HG03135 (cell line): ENCODE data around the gene SPINT2.
"Not testable (repeated sequence)": the region's sequence is repeated elsewhere in the genome, so short reads cannot be mapped to it uniquely, and the experiment has no call there.

ENCODE experiments used
- ATAC-seq: cut with Tn5 transposase; IDR thresholded peaks from one replicate; pipeline ENCODE4 v1.9.1; 2021; ENCODE audit warnings: mild to moderate bottlenecking, moderate library complexity; ENCODE audit not compliant: unreplicated experiment

The SPINT2 gene

DNA sequence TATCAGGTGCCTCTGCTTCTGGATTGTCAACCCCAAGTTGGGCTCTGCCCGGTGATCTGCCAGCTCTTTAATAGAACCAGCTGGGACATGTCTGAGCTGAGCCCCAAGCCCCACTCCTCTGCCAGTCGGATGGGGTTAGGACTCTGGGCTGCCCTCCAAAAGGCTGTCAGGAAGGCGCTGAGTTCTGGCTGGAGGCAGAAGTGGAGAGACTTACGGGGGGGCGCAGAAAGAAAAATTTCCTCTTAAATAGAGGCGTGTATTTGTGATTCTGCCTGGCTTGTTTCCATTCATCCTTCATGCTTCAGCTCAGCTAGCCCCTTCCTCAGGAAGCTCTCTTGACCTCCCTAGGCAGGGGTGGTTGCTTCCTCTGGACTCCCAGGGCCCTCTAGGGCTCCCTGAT lies 54.3 kb downstream of the SPINT2 start:
- ATAC-seq = no peak

DNA sequence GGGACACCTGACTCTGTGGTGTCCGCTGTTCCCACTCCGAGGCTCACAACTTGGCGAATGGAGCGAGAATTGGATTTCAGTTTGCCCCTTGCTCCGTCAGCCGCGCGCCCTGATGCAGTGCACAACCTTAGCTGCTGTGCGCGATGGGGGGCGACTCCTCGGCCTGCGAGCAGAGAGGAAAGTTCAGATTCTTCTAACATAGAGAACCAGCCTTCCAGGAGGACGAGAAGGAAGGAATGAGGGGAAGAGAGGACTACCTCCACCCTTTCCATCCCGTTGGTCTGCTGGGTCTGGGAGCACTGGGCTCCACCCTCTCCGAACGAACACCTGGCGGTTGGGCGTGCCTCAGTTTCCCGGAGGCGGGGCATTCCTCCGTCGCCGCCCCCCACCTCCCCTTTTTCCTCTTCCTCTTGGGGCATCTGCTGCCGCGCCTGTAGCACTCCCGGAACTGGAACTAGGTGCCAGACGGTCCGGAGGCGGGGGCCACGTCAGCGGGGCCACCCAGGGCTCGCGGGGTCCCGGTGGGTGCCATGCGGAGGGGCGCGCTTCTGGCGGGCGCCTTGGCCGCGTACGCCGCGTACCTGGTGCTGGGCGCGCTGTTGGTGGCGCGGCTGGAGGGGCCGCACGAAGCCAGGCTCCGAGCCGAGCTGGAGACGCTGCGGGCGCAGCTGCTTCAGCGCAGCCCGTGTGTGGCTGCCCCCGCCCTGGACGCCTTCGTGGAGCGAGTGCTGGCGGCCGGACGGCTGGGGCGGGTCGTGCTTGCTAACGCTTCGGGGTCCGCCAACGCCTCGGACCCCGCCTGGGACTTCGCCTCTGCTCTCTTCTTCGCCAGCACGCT lies 55.3 kb downstream of the SPINT2 start, which contains the start of gene KCNK6:
Gene KCNK6 (plus strand): TSS at position 425 of the 838 bp plus-strand sequence. CDS start 106 bp downstream, at position 531.
- ATAC-seq = no peak

DNA sequence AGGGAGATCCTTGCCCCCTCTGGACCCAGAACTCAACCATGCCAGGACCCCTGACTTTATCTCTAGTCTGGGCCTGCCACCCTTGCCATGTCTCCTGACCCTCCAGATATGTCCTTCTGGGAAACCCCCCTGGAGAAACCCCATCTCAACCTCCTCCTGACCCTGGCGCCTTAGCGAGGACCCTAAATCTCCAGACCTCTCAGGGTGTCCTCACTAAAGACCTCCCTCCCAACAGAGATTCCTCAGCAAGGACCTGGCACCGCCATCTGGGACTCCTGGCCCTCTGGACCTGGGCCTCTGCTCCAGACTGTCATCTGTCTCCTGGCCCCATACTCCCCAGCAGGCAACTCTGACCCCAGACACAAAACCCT lies 56.6 kb downstream of the SPINT2 start:
- ATAC-seq = no peak

DNA sequence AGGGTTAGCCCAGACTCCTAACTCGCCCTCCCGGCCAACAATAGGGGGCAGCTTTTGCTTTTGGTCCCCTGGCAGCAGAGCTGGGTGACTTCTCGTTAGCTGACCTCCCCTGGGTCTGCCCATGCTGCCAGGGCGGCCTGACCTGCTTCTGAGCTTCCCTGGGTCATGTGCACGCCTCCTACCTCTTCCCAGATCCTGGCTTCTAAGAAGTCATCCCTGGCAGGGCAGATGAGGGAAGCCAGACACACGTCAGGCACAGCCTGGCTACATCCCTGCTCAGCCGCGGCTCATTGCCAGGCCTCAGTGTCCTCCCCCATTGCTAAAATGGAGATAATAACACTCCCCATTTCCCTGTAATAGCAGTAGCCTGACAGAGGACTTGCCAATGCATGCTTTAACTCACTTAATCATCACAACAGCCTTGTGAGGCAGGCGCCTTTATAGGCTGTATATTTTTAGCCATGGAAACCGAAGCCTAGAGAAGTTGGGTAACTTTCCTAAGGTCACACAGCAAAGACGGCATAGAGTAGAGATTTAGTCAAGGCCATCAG lies 57.3 kb downstream of the SPINT2 start:
- no peak for ATAC-seq

DNA sequence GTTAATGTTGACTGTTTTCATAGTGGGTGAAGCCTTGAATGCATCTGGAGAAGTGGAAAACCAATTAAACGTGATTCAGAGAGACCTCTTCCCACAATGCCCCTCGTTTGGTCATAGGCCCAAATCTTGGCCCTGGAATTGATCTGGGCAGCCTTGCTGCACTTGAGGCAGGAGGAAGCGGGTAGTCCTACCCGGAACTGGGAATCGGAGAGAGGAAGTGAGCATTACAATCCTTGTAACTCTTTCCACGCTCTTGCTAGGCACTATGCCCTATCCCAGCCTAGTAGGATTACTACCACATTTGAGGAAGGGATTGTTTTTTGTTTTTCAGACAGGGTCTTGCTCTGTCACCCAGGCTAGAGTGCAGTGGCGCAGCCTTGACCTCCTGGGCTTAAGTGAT lies 58.9 kb downstream of the SPINT2 start:
- no peak for ATAC-seq

DNA sequence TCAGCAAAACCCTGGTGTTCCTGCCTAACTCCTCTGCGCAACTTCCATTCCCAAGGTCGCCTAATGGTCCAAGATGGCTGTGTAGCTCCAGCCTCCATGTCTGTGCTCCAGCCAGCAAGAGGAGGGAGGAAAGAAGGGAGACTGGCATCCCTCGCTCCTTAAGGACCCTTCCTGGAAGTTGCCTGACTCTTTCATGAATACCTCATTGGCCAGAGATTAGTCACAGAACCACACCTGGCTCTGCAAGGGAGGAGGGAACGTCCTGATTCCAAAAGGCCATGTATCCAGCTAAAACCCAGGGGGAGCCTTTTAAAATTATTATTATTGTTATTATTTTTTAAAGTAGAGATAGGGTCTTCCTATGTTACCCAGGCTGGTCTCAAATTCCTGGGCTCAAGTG lies 60.1 kb downstream of the SPINT2 start:
- ATAC-seq = no peak

- no peak for ATAC-seq
These were observed 62.2 kb downstream of the SPINT2 start for GRCh38 chr19:38326591-38326990.

DNA sequence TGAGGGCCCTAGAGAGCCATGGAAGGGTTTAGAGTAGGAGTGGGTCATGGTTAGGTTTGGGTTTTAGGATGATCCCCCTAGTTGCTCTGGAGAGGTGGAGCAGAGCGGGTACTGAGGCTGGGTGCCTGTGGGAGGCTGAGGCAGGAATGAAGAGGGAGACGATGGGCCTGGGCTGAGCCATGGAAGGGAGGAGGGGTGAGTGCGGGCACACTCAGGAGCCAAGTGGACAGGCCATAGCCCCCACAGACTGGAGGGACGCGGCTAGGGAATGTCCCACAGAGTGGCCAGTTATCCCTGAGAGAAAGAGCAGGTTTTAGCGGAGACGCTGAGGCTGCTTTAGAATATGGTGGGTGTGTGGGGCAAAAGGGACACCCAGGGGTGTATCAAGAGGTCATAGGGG lies 65.3 kb downstream of the SPINT2 start:
- no peak for ATAC-seq

DNA sequence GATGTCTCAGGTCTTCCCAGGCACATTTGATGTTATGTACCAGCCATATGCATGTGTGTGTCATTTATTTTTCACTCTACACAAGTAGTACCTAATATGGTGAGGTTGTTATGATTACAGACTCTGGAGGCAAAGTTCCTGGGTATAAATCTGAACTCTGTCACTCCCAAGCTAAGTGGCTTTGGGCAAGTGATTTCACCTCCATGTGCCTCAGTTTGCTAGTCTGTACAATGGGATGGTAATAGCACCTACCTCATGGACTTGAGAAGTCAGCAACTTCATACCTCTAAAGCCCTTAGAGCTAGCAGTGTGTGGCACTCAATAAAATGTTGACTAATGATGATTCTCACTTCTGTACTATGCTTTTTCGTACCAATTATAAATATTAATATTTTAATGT lies 67.4 kb downstream of the SPINT2 start:
- no peak for ATAC-seq

GRCh38 chr19:38333245-38333644 lies 68.9 kb downstream of the SPINT2 start:
- no peak for ATAC-seq

DNA sequence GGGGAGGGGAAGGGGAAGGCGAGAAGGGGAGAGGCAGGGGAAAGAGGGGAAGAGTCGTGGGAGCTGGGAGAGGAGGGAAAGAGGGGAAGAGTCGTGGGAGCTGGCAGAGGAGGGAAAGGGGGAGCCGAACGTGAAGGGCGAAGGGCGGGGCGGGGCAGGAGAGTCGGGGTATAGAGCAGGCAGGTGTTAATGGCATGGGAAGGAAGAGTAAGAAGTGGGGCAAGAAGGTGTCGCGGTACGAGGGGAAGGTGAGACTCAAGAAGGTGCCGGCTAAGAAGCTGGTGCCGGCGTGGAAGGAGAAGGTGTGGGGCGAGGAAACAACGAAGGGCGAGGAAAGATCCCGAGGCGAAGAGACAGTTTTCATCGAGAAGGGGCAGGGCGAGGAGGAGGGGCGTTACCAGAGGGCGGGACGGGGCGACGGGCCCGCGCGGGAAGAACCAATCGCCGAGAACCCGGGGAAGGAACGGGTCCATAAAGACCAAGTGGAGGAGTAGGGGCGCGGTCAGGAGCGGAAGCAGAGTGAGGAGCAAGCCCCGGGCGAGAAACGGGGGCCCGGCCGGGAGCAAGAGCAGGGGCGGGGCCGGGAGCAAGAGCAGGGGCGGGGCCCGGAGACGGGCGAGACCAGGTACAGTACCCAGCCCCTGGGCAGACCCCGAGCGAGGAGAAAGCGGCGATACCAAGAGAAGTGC lies 71.7 kb downstream of the SPINT2 start:
- peak; percentile 66 for ATAC-seq

DNA sequence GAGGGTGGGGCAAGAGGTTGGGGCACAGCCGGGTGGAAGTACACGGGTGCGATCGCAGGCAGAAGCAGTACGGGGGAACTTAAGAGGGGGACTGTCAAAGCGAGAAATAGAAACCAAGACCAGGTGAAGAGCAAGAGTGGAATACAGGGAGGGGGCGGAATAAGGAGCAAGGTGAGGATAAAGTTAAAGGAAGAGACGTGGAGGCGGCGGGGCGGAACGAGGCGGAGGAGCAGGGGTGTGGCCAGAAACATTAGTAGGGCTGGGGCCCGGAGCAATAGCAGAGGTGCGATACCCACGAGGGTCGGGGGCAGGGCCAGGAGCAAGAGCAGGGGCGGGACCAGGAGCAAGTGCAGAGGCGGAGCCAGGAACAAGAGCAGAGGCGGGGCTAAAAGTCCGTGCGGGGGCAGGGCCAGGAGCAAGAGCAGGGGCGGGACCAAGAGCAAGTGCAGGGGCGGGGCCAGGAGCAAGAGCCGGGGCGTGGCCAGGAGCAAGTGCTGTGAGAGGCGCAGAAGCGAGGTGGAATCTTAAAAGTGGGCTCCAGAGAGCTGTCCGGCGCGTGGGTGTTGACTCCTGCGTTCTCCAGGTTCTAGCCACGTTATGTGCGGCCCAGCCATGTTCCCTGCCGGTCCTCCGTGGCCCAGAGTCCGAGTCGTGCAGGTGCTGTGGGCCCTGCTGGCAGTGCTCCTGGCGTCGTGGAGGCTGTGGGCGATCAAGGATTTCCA lies 72.4 kb downstream of the SPINT2 start:
- peak; percentile 54 for ATAC-seq

DNA sequence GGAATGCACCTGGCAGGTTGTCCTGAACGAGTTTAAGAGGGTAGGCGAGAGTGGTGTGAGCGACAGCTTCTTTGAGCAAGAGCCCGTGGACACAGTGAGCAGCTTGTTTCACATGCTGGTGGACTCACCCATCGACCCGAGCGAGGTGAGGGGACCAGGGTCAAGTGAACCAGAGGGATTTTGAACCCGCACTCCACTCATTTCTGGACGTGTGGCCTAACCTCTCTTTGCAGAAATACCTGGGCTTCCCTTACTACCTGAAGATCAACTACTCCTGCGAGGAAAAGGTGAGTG lies 72.9 kb downstream of the SPINT2 start:
- no peak for ATAC-seq

DNA sequence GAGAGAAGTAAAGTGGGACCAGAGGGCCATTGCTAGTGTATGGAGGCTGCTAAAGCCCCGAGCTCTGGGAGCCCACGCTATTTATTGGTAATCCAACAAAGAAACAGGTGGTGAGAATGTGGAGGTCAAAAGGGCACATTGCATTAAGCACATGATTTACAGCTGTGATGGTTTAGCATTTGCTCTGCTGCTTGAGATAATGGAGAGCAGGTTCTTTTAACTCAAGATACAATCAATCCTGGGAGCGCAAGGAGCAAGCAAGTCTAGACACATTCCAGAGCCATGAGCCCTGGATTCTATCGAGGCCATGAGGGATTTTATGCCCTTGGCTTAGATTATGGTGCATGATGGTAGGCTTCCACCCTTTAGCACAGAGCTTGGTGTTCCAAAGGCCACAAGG lies 74.6 kb downstream of the SPINT2 start:
- ATAC-seq = not testable (repeated sequence)

DNA sequence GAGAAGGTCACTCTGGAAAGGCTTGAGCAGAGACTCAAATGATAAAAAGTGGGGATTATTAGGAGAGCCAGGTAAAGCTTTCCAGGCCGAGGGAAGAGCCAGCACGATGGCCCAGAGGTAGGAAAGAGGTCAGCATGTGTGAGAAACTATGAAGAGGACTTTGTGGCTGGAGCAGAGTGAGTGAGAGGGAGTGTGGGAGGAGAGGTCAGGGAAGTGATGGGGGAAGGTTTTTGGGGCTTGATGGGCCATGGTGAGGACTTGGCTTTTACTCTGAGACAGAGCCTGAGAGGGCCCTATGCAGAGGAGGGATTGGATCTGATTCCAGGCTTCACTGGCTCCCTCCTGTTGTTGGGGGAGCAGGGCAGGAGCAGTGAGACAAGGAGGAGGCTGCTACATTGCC lies 76.6 kb downstream of the SPINT2 start:
- ATAC-seq = no peak
